Hepatocyte (in vitro differentiated cells): Measurements from ENCODE around the gene IKZF1. TPM values are rescaled to one million over a fixed set of nuclear protein-coding genes. Genes with fewer than 3 reads are reported as not detected.

ENCODE experiments used
- DNase-seq: peaks from one replicate; pipeline ENCODE4 v3.0.0-alpha.2; 2016; ENCODE audit warnings: low spot score
- H2AFZ ChIP-seq: fragments of 200-600 bp; sonication (generic); 2 replicates; pipeline ENCODE4 v1.6.0; 2016; ENCODE audit warnings: antibody characterized with exemption, mild to moderate bottlenecking
- H3K27ac ChIP-seq: fragments of 200-600 bp; sonication (generic); 2 replicates; pipeline ENCODE4 v1.5.1; 2016; ENCODE audit warnings: mild to moderate bottlenecking
- H3K27me3 ChIP-seq: fragments of 200-600 bp; sonication (generic); 2 replicates; pipeline ENCODE4 v1.6.1; 2016
- H3K36me3 ChIP-seq: fragments of 200-600 bp; sonication (generic); replicated peaks from 2 replicates; pipeline ENCODE4 v1.5.1; 2016; ENCODE audit warnings: low read depth; ENCODE audit not compliant: insufficient read depth
- H3K4me1 ChIP-seq: fragments of 200-600 bp; sonication (generic); 2 replicates; pipeline ENCODE4 v1.5.1; 2016; ENCODE audit warnings: mild to moderate bottlenecking, moderate library complexity; ENCODE audit not compliant: insufficient read depth
- H3K4me2 ChIP-seq: fragments of 200-600 bp; sonication (generic); 2 replicates; pipeline ENCODE4 v1.6.0; 2016
- H3K4me3 ChIP-seq: fragments of 200-600 bp; sonication (generic); 2 replicates; pipeline ENCODE4 v1.5.1; 2016; ENCODE audit warnings: mild to moderate bottlenecking
- H3K79me2 ChIP-seq: fragments of 200-600 bp; sonication (generic); 2 replicates; pipeline ENCODE4 v1.6.0; 2017; ENCODE audit warnings: mild to moderate bottlenecking
- H3K9me2 ChIP-seq: fragments of 200-600 bp; sonication (generic); replicated peaks from 2 replicates; pipeline ENCODE4 v1.6.0; 2017; ENCODE audit warnings: mild to moderate bottlenecking; ENCODE audit not compliant: insufficient read depth
- H3K9me3 ChIP-seq: fragments of 200-600 bp; sonication (generic); 2 replicates; pipeline ENCODE4 v1.5.1; 2016; ENCODE audit warnings: low read depth, mild to moderate bottlenecking
- H4K20me1 ChIP-seq: fragments of 200-600 bp; sonication (generic); 2 replicates; pipeline ENCODE4 v1.6.0; 2016; ENCODE audit warnings: mild to moderate bottlenecking; ENCODE audit not compliant: insufficient read depth, poor library complexity, severe bottlenecking
- CTCF ChIP-seq: fragments of 200-600 bp; sonication (generic); IDR thresholded peaks from 2 replicates; pipeline ENCODE4 v1.5.1; 2016; ENCODE audit warnings: antibody characterized with exemption, mild to moderate bottlenecking; ENCODE audit not compliant: poor library complexity
- EZH2 ChIP-seq: fragments of 200-600 bp; sonication (generic); IDR thresholded peaks from 2 replicates; pipeline ENCODE4 v1.6.1; 2016; ENCODE audit warnings: antibody characterized with exemption, mild to moderate bottlenecking, borderline replicate concordance
- EZH2phosphoT487 ChIP-seq: fragments of 200-600 bp; sonication (generic); IDR thresholded peaks from one replicate; pipeline ENCODE4 v1.6.1; 2018; ENCODE audit warnings: antibody characterized with exemption, mild to moderate bottlenecking, low read depth, moderate library complexity; ENCODE audit not compliant: unreplicated experiment, severe bottlenecking
- WGBS: methylation state at CpG from one replicate; pipeline ENCODE4 v1.1.6; 2016; ENCODE audit warnings: low lambda C conversion rate; ENCODE audit errors: missing lambda C conversion rate; 5-methylcytosine and 5-hydroxymethylcytosine counted together
- polyA plus RNA-seq: library from polyadenylated mRNA; unstranded; fragments of >200 nt; fragmentation: Nextera tagmentation; extraction: Ambion mirVana; gene quantifications from 2 replicates; pipeline ENCODE4 v1.2.1, GENCODE V29; 2016
- total RNA-seq: library from RNA; depleted of rRNA; stranded (reverse); fragments of >200 nt; gene quantifications from 2 replicates; pipeline ENCODE4 v1.2.3, GENCODE V29; 2014

IKZF1 gene
- total and polyA plus RNA-seq, 2 experiments from 2014 or later, result 0.16 to 0.47 TPM

GRCh38 chr7:50418526-50419290 lies 114.2 kb downstream of the IKZF1 start:
- DNase-seq, result no peak
- Histone ChIP-seq H3K4me3 (no peak overlapping the region), H3K36me3 (no peaks in the 10 kb centered on the region), H3K4me2 (no peak overlapping the region), H2AFZ (no peak overlapping the region), H3K27me3 (no peaks in the 10 kb centered on the region), H3K9me3 (no peaks in the 10 kb centered on the region), H3K27ac (no peak overlapping the region), H4K20me1 (no peaks in the 10 kb centered on the region), H3K9me2 (no peaks in the 10 kb centered on the region), H3K79me2 (no peaks in the 10 kb centered on the region), H3K4me1 (no peaks in the 10 kb centered on the region)
- no peak for TF ChIP-seq EZH2phosphoT487
- TF ChIP-seq EZH2, result no peak
- TF ChIP-seq CTCF, result no peak
- WGBS, result 70% methylated on average over 14 of the region's 14 CpGs

GRCh38 chr7:50421043-50421442 lies 116.5 kb downstream of the IKZF1 start:
- H2AFZ ChIP-seq, result no peak overlapping the region
- H3K9me2 ChIP-seq, result no peaks in the 10 kb centered on the region
- H3K79me2 ChIP-seq, result no peaks in the 10 kb centered on the region
- H3K4me3 ChIP-seq, result no peak overlapping the region
- TF ChIP-seq EZH2 (no peak), EZH2phosphoT487 (no peak), CTCF (no peak)
- H3K36me3 ChIP-seq, result no peaks in the 10 kb centered on the region
- no peaks in the 10 kb centered on the region for H3K27me3 ChIP-seq
- DNase-seq, result no peak
- H3K9me3 ChIP-seq, result no peaks in the 10 kb centered on the region
- no peaks in the 10 kb centered on the region for H4K20me1 ChIP-seq
- H3K4me2 ChIP-seq, result no peak overlapping the region
- 62% methylated on average over 3 of the region's 3 CpGs for WGBS
- H3K27ac ChIP-seq, result no peak overlapping the region
- H3K4me1 ChIP-seq, result peaks cover 3% of the 10 kb centered on the region

GRCh38 chr7:50422858-50423257 lies 118.3 kb downstream of the IKZF1 start:
- H3K9me2 ChIP-seq, result no peaks in the 10 kb centered on the region
- H3K36me3 ChIP-seq, result no peaks in the 10 kb centered on the region
- no peak overlapping the region for H2AFZ ChIP-seq
- no peak for DNase-seq
- peaks cover 8% of the 10 kb centered on the region for H3K4me1 ChIP-seq
- H3K4me3 ChIP-seq, result no peak overlapping the region
- TF ChIP-seq EZH2, result no peak
- TF ChIP-seq EZH2phosphoT487, result no peak
- no peak for TF ChIP-seq CTCF
- H3K79me2 ChIP-seq, result no peaks in the 10 kb centered on the region
- H3K4me2 ChIP-seq, result no peak overlapping the region
- WGBS, result 94% methylated on average over 6 of the region's 6 CpGs
- H3K27ac ChIP-seq, result no peak overlapping the region
- no peaks in the 10 kb centered on the region for H3K9me3 ChIP-seq
- H3K27me3 ChIP-seq, result no peaks in the 10 kb centered on the region
- no peaks in the 10 kb centered on the region for H4K20me1 ChIP-seq

- Histone ChIP-seq H3K27ac (no peak overlapping the region), H3K9me2 (no peaks in the 10 kb centered on the region), H4K20me1 (no peaks in the 10 kb centered on the region), H3K79me2 (no peaks in the 10 kb centered on the region), H3K9me3 (no peaks in the 10 kb centered on the region), H3K27me3 (no peaks in the 10 kb centered on the region), H3K4me1 (peaks cover 8% of the 10 kb centered on the region), H3K4me3 (no peak overlapping the region), H3K36me3 (no peaks in the 10 kb centered on the region), H3K4me2 (no peak overlapping the region), H2AFZ (no peak overlapping the region)
- 65% methylated on average over 4 of the region's 4 CpGs for WGBS
- no peak for TF ChIP-seq CTCF
- no peak for DNase-seq
Measured at GRCh38 chr7:50423860-50424259, 119.3 kb downstream of the IKZF1 start.
